ENCODE results near the gene C1S. TPM values are rescaled to one million over a fixed set of nuclear protein-coding genes. Genes with fewer than 3 reads are reported as not detected.

Gene C1S
- total RNA-seq, 2 experiments from 2014 or later, result 3.6 to 5.2 TPM

- H4K20me1 ChIP-seq (ENCODE audit: insufficient read depth, low read length), result no peaks in the 10 kb centered on the region
- no peak overlapping the region for H2AFZ ChIP-seq (ENCODE audit: low read length)
- TF ChIP-seq EZH2phosphoT487 (IDR thresholded peaks at IDR 0.05; ENCODE audit: borderline replicate concordance, low read depth, low read length) (no peak), CTCF (conservative IDR thresholded peaks at IDR 0.05; ENCODE audit: low read length) (no peak)
- ChIA-PET POLR2A (interaction anchor here (0.7 kb wide), 1 partner anchor 16 kb away, joined by 4 read pairs; the partner anchor contains the start of gene C1RL), CTCF (ENCODE audit: unreplicated experiment) (interaction anchor here (0.8 kb wide), 1 partner anchor 19 kb away, joined by 4 read pairs; no protein-coding TSS in a partner anchor)
- intact Hi-C loops (cut with micrococcal nuclease; ENCODE audit: unreplicated experiment), result loop anchor here (2.0 to 5.0 kb wide), 2 partner anchors 19 to 226 kb away; partner anchors contain the start of gene TPI1
- H3K4me2 ChIP-seq (ENCODE audit: low read length), result no peak overlapping the region
- H3K36me3 ChIP-seq (ENCODE audit: insufficient read depth, low read length), result no peaks in the 10 kb centered on the region
- no TSS peak for BruUV-seq (replicated peaks)
- no peak overlapping the region for H3K4me3 ChIP-seq (ENCODE audit: low read depth, low read length, poor library complexity, severe bottlenecking)
- H3K9me3 ChIP-seq (ENCODE audit: low read length), result no peaks in the 10 kb centered on the region
- H3K27ac ChIP-seq (ENCODE audit: low read depth, low read length, poor library complexity, severe bottlenecking), result no peak overlapping the region
- H3K9me2 ChIP-seq (ENCODE audit: insufficient read depth, low read length), result no peaks in the 10 kb centered on the region
- peaks cover 3% of the 10 kb centered on the region for H3K4me1 ChIP-seq (ENCODE audit: insufficient read depth, low read length, poor library complexity, severe bottlenecking)
- no peak for DNase-seq (ENCODE audit: low spot score)
- no peaks in the 10 kb centered on the region for H3K79me2 ChIP-seq (ENCODE audit: insufficient read depth, low read depth, low read length)
Measured at GRCh38 chr12:7093486-7093885, 33.0 kb downstream of the C1S start.

GRCh38 chr12:7093892-7094291 lies 33.4 kb downstream of the C1S start:
- ChIA-PET POLR2A (interaction anchor here (0.7 kb wide), 1 partner anchor 15 kb away, joined by 4 read pairs; the partner anchor contains the start of gene C1RL), CTCF (ENCODE audit: unreplicated experiment) (interaction anchor here (0.8 kb wide), 1 partner anchor 19 kb away, joined by 4 read pairs; no protein-coding TSS in a partner anchor)
- H3K27ac ChIP-seq (ENCODE audit: low read depth, low read length, poor library complexity, severe bottlenecking), result no peak overlapping the region
- no peak overlapping the region for H2AFZ ChIP-seq (ENCODE audit: low read length)
- peaks cover 3% of the 10 kb centered on the region for H3K4me1 ChIP-seq (ENCODE audit: insufficient read depth, low read length, poor library complexity, severe bottlenecking)
- TF ChIP-seq EZH2phosphoT487 (IDR thresholded peaks at IDR 0.05; ENCODE audit: borderline replicate concordance, low read depth, low read length), result no peak
- no peak for TF ChIP-seq CTCF (conservative IDR thresholded peaks at IDR 0.05; ENCODE audit: low read length)
- H3K36me3 ChIP-seq (ENCODE audit: insufficient read depth, low read length), result no peaks in the 10 kb centered on the region
- no peaks in the 10 kb centered on the region for H3K9me3 ChIP-seq (ENCODE audit: low read length)
- intact Hi-C loops (cut with micrococcal nuclease; ENCODE audit: unreplicated experiment), result loop anchor here (2.0 to 5.0 kb wide), 2 partner anchors 19 to 227 kb away; partner anchors contain the start of gene TPI1
- no TSS peak for BruUV-seq (replicated peaks)
- DNase-seq (ENCODE audit: low spot score), result no peak
- no peaks in the 10 kb centered on the region for H4K20me1 ChIP-seq (ENCODE audit: insufficient read depth, low read length)
- no peaks in the 10 kb centered on the region for H3K79me2 ChIP-seq (ENCODE audit: insufficient read depth, low read depth, low read length)
- no peaks in the 10 kb centered on the region for H3K9me2 ChIP-seq (ENCODE audit: insufficient read depth, low read length)
- no peak overlapping the region for H3K4me2 ChIP-seq (ENCODE audit: low read length)
- H3K4me3 ChIP-seq (ENCODE audit: low read depth, low read length, poor library complexity, severe bottlenecking), result no peak overlapping the region

All from OCI-LY7 (cell line).